Islet precursor cell (in vitro differentiated cells): Measurements from ENCODE around the gene GJD2.

ENCODE experiments used
- DNase-seq: peaks from one replicate; pipeline ENCODE4 v3.0.0-alpha.2; 2018

The GJD2 gene

GRCh38 chr15:34754674-34755418, at the start of gene GJD2:
Gene GJD2, minus strand, starts transcription at chr15:34754998. Its CDS starts 510 bp downstream, at chr15:34754488.
- peak; percentile 67 for DNase-seq

- DNase-seq, result no peak
These were observed 49.3 kb upstream of the GJD2 start for GRCh38 chr15:34804113-34804512.

GRCh38 chr15:34802803-34803750, 48.3 kb upstream of the GJD2 start:
- DNase-seq, result no peak

GRCh38 chr15:34802371-34802770, 47.6 kb upstream of the GJD2 start:
- no peak for DNase-seq

GRCh38 chr15:34799149-34800101, 44.6 kb upstream of the GJD2 start:
- peak; percentile 97 for DNase-seq

GRCh38 chr15:34796847-34797435, 42.1 kb upstream of the GJD2 start:
- no peak for DNase-seq

- peak; percentile 94 for DNase-seq
These were observed 40.7 kb upstream of the GJD2 start, which contains the start of gene ACTC1 for GRCh38 chr15:34795267-34796081. Gene ACTC1, minus strand, starts transcription at chr15:34795549. Its CDS starts 741 bp downstream, at chr15:34794808.

- DNase-seq, result no peak
These were observed 39.9 kb upstream of the GJD2 start for GRCh38 chr15:34794590-34795206.

GRCh38 chr15:34793901-34794300, 39.1 kb upstream of the GJD2 start:
- no peak for DNase-seq

GRCh38 chr15:34793071-34793470, 38.3 kb upstream of the GJD2 start:
- DNase-seq, result peak; percentile 62

GRCh38 chr15:34791701-34792100, 36.9 kb upstream of the GJD2 start:
- no peak for DNase-seq

GRCh38 chr15:34790121-34790520, 35.3 kb upstream of the GJD2 start:
- DNase-seq, result no peak

- DNase-seq, result peak; percentile 87
These were observed 34.5 kb upstream of the GJD2 start for GRCh38 chr15:34789326-34789725.

- no peak for DNase-seq
These were observed 31.4 kb upstream of the GJD2 start for GRCh38 chr15:34786206-34786605.

- no peak for DNase-seq
These were observed 29.2 kb upstream of the GJD2 start for GRCh38 chr15:34783991-34784390.

- DNase-seq, result no peak
These were observed 28.6 kb upstream of the GJD2 start for GRCh38 chr15:34783431-34783830.

GRCh38 chr15:34782901-34783300, 28.1 kb upstream of the GJD2 start:
- no peak for DNase-seq

GRCh38 chr15:34780725-34781124, 25.9 kb upstream of the GJD2 start:
- no peak for DNase-seq

- DNase-seq, result no peak
These were observed 21.9 kb upstream of the GJD2 start for GRCh38 chr15:34776606-34777105.

GRCh38 chr15:34773917-34774316, 19.1 kb upstream of the GJD2 start:
- DNase-seq, result no peak

- DNase-seq, result no peak
These were observed 18.2 kb upstream of the GJD2 start for GRCh38 chr15:34773013-34773412.
